RWPE2 (cell line): ENCODE measurements around the gene JAG1.

Source experiments
- ATAC-seq: fragments of 200-7000 bp; cut with Tn5 transposase; 3 replicates; pipeline ENCODE4 v1.9.1; 2021; ENCODE audit warnings: low read depth
- DNase-seq: peaks from one replicate; pipeline ENCODE4 v3.0.0-alpha.2; 2020; ENCODE audit warnings: low spot score
- H3K27ac ChIP-seq: fragments of 450-650 bp; 2 replicates; pipeline ENCODE4 v1.5.1; 2017; ENCODE audit warnings: mild to moderate bottlenecking; ENCODE audit not compliant: poor library complexity, severe bottlenecking
- H3K27me3 ChIP-seq: fragments of 250-450 bp; sonication (Bioruptor Pico); 2 replicates; pipeline ENCODE4 v1.5.1; 2021; ENCODE audit warnings: mild to moderate bottlenecking, moderate library complexity; ENCODE audit not compliant: insufficient read depth, poor library complexity, severe bottlenecking
- H3K36me3 ChIP-seq: fragments of 250-450 bp; sonication (Bioruptor Pico); 2 replicates; pipeline ENCODE4 v1.5.1; 2020; ENCODE audit warnings: low read depth, mild to moderate bottlenecking, moderate library complexity
- H3K4me1 ChIP-seq: fragments of 250-450 bp; sonication (Bioruptor Pico); 2 replicates; pipeline ENCODE4 v1.5.1; 2021; ENCODE audit warnings: mild to moderate bottlenecking, moderate library complexity; ENCODE audit not compliant: insufficient read depth, poor library complexity, severe bottlenecking
- H3K4me3 ChIP-seq: fragments of 250-450 bp; sonication (Bioruptor Pico); 2 replicates; pipeline ENCODE4 v1.5.1; 2021; ENCODE audit warnings: mild to moderate bottlenecking, moderate library complexity; ENCODE audit not compliant: severe bottlenecking
- H3K9me3 ChIP-seq: fragments of 250-450 bp; sonication (Bioruptor Pico); 2 replicates; pipeline ENCODE4 v1.5.1; 2021; ENCODE audit warnings: mild to moderate bottlenecking, moderate library complexity; ENCODE audit not compliant: severe bottlenecking
- TF ChIP-seq, protein P1 (sequence below): fragments of 450-650 bp; IDR thresholded peaks from one replicate; pipeline ENCODE4 v1.5.1; 2017; ENCODE audit warnings: mild to moderate bottlenecking, moderate library complexity; ENCODE audit not compliant: poor library complexity, severe bottlenecking

Gene JAG1

DNA sequence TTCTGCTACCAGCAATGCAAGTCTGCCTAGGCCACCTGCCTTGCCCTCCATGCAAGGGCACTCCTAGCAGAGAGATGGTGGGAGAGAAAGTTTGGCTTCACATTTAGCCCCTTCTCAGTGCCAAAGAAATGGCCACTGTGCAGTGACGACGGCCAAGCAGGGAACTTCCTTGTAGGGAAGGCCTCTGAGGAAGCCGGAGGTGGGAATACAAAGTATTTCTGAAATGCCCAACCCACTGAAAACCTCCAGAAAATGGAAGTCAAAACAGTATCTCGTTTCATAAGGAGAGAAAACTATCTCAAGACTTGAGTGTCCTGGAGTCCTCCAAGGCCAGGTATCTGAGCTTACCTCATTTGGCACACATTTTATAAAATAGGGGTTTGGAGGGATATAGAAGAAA, 42.7 kb downstream of the JAG1 start:
- ATAC-seq, result no peak
- Histone ChIP-seq H3K4me1 (peaks cover 31% of the 10 kb centered on the region), H3K27ac (no peak overlapping the region), H3K27me3 (no peaks in the 10 kb centered on the region), H3K36me3 (no peaks in the 10 kb centered on the region), H3K9me3 (no peaks in the 10 kb centered on the region), H3K4me3 (no peak overlapping the region)
- no peak for DNase-seq
- TF ChIP-seq, protein P1, sequence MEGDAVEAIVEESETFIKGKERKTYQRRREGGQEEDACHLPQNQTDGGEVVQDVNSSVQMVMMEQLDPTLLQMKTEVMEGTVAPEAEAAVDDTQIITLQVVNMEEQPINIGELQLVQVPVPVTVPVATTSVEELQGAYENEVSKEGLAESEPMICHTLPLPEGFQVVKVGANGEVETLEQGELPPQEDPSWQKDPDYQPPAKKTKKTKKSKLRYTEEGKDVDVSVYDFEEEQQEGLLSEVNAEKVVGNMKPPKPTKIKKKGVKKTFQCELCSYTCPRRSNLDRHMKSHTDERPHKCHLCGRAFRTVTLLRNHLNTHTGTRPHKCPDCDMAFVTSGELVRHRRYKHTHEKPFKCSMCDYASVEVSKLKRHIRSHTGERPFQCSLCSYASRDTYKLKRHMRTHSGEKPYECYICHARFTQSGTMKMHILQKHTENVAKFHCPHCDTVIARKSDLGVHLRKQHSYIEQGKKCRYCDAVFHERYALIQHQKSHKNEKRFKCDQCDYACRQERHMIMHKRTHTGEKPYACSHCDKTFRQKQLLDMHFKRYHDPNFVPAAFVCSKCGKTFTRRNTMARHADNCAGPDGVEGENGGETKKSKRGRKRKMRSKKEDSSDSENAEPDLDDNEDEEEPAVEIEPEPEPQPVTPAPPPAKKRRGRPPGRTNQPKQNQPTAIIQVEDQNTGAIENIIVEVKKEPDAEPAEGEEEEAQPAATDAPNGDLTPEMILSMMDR, result no peak

DNA sequence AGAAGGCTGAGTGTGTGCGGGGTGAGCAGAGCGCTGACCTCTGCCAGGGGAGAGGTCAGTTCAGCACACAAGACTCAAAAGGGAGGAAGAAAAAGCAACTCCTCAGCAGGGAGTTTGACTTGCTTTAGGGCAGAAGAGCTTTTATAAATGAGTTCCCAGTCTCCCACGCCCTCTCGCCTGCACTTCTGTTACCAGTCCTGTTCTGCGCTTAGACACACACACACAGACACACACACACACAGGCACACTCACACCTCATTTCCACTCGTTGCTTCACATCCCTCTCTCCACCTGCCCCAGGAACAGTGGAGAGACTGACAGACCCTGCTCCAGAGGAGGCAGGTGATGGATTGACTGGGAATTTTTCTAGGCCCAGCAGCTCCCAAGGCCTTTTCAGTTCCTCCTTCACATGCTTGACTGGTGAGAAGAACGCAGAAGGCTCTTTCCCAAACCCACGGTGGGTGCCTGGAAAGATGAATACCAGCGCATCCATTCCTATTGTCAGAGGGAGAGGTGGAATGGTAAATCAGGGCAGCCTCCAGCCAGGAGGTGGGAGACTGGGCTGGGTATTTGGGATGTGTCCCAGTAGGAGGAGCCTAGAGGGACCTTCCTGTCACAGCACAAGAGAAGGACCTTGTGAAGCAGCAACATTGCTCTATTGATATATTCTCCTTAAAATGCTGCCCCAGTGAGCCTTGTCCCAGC, 43.7 kb downstream of the JAG1 start:
- TF ChIP-seq, protein P1, result no peak
- no peak for DNase-seq
- ATAC-seq, result no peak
- Histone ChIP-seq H3K9me3 (no peaks in the 10 kb centered on the region), H3K4me3 (no peak overlapping the region), H3K27ac (no peak overlapping the region), H3K36me3 (no peaks in the 10 kb centered on the region), H3K4me1 (peaks cover 21% of the 10 kb centered on the region), H3K27me3 (no peaks in the 10 kb centered on the region)

DNA sequence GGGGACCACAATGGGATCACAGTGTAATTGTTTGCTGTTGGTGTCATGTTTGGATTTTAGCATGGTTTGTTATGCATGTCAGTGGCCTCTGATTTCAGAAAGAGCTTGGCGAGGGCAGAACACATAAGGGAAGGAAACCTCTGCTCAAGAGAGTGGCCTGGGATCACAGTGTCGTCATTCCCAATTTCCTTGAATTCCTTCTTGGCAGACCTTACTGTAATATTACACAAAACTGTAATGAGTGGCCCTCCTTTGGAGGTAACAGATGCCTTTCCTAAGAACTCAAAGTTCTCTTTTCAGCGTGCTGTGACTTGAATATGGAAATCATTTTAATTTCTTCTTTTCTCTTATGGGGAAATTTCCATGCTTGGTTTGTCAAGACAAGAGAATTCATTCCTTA, 46.9 kb downstream of the JAG1 start:
- peak overlapping the region; percentile 46 for H3K27ac ChIP-seq
- H3K27me3 ChIP-seq, result no peaks in the 10 kb centered on the region
- H3K4me3 ChIP-seq, result no peak overlapping the region
- no peaks in the 10 kb centered on the region for H3K9me3 ChIP-seq
- H3K4me1 ChIP-seq, result peaks cover 15% of the 10 kb centered on the region
- H3K36me3 ChIP-seq, result no peaks in the 10 kb centered on the region
- ATAC-seq, result peak; percentile 77
- TF ChIP-seq, protein P1, result no peak
- DNase-seq, result no peak

DNA sequence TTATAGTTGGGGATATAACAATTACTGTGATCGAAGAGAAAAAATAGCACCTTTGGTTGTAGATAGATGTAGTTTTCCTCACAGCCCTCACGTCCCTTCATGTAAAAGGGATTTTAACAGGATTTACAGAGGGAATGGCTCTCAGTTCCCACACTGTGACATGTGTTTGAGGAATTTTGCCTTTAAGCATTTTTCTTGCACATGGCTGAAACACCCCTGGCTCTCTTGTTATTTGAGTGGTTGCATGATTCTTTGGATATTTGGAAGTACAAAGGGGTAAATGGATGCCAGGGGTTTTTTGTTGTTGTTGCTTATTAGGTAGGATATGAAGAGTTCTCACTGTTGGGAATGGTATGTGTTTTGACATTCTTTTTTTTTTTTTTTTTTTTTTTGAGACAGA, 48.2 kb downstream of the JAG1 start:
- ATAC-seq (peak; percentile 15; the same call in 1 of the 3 replicates), DNase-seq (no peak)
- no peak overlapping the region for H3K4me3 ChIP-seq
- no peak overlapping the region for H3K27ac ChIP-seq
- no peaks in the 10 kb centered on the region for H3K9me3 ChIP-seq
- no peaks in the 10 kb centered on the region for H3K36me3 ChIP-seq
- TF ChIP-seq, protein P1, result no peak
- H3K4me1 ChIP-seq, result peaks cover 15% of the 10 kb centered on the region
- no peaks in the 10 kb centered on the region for H3K27me3 ChIP-seq

GRCh38 chr20:10622657-10623418, 51.0 kb downstream of the JAG1 start:
- Histone ChIP-seq H3K27me3 (no peaks in the 10 kb centered on the region), H3K4me1 (peaks cover 31% of the 10 kb centered on the region), H3K27ac (no peak overlapping the region), H3K9me3 (no peaks in the 10 kb centered on the region), H3K36me3 (no peaks in the 10 kb centered on the region), H3K4me3 (no peak overlapping the region)
- ATAC-seq (no peak), DNase-seq (no peak)
- TF ChIP-seq, protein P1, result no peak
